Activated CD4-positive, alpha-beta T cell treated with anti-CD3 and anti-CD28 coated beads, Interleukin-2, amount 50 U/mL, for 48 hours (primary cell): ENCODE results near the gene PTPRN.

ENCODE experiments used
- DNase-seq, 2 experiments: peaks; one replicate each; pipeline ENCODE4 v3.0.0-alpha.2; 2020

PTPRN gene

DNA sequence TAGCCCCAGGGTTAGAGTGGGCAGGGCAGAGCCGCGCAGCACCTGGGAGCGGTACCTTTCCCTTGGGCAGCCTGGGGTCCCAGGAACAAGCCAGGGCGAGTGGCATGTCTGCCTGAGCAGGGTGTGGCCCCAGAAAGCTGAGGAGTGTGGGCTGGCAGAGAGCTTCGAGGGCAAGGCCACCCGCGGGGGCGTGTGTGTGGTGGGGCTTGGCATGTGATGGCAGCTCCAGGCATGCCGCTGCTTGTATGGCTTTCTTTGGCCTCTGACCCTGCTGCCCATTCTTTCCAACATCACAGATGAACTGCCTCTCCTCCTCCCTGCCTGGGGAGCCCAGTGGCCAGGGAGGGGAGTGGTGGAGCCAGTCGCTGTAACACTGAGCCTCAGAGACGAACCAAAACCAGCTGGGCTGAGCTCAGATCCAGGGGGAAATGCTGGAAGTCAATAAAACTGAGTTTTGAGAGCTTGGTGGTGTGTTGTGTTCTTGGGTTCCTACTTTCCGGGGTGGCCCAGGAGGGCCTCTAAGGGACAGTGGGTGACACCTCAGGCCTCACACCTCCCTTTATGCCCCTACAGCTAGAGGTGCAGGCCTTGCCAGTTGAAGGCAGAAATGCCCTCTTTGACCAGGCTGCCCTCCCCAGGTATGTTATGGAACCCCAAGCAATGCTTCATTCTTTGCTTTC is 22.6 kb downstream of the PTPRN start:
- DNase-seq: no peak

DNA sequence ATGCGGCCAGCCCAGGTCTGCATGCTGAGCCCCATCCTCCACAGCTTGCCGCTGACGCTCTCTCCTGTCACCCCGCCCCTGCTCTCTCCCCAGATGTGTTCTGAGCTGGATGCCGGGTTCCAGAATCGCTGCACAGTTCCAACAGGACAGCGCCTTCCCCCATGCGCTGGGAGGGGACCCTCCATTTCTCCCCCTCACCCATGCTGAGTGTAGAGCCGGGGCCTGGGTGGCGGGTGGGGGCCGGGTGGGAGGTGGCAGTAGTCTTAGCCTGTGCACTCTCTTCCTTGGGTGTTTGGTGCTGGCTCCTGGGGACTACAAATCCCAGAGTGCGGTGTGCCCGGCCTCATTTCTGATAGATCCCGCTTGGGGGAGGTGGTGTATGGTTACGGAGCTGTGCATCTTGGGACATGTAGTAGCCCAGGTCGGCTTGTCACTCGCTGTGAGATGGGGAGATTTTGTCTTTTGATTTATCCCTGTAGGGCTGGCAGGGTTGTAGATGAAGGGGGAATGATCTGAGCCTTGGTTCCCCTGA is 23.2 kb downstream of the PTPRN start:
- DNase-seq: no peak

DNA sequence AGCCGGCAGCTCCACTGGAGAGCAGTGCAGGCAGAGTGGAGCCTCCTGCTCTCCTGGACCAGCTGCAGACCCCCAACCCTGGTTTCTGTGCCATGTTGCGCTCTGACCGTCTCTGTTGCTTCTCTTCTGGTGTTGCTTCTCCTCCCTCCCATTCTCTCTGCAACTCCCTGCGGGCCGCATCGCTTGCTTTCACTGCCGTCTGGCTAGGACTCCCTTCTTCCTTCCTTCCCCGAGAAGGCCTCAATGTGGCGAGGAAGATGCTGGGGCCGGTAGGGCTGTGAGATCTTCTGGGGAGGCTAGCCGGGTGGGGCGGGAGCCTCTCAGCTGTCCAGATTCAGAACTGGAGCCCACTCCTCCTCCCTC is 23.8 kb downstream of the PTPRN start:
- no peak for DNase-seq

DNA sequence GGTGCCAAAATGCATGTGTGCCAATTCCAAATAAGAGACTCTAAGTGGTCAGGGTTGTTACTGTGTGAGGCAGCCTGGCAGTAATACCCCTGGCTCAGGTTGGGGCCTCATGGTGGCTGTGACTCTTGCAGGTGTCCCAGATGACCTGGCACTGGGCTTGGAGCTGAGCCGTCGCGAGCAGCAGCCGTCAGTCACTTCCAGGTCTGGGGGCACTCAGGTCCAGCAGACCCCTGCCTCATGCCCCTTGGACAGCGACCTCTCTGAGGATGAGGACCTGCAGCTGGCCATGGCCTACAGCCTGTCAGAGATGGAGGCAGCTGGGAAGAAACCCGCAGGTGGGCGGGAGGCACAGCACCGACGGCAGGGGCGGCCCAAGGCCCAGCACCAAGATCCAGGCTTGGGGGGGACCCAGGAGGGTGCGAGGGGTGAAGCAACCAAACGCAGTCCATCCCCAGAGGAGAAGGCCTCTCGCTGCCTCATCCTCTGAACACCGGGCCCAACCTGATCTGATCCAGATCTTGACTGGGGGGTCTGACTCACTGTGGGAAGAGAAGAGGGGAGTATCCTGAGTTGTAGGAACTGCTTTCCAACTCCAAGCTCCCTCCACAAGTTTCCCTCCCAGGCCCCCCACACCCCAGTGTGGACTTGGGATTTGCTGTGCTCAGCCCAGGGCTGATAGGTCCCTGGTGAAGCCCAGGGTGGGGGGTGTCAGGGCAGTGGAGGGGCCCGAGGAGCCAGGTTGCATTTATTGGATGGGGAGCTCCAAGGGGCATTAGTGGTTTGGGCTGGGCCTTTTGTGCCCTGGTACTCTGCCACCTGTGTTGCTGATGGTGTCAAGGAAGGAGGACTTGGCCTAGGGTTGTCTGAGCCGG is 24.5 kb downstream of the PTPRN start:
- no peak for DNase-seq

DNA sequence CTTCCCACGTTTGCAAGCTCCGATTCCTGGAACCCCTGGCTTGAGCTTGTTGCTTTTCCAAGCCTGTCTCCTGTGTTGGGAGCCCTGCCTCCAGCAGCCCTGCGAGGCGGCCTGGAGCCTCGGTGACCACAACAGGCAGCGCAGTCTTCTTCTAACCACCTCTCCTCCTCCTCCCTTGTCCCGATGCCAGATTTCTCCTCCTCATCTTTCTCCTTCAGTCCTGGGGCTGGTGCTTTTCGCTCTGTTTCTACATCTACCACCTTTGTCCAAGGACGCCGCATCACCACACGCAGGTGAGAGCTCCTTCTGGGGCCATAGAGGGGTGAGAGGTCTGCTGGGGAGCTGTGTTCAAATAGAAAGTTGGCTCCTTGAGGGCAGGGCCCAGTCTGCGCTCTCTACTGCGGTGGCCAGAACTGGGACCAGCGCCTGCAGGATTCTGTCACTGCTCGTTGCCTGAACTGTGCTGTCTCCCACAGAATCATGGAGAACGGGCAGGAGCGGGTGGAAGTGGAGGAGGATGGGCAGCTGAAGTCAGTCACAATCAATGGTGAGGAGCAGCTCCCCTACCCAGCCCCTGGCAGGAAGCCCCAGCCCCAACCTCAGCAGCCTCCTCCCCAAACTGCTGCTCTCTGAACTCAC is 26.1 kb downstream of the PTPRN start:
- no peak for DNase-seq

DNA sequence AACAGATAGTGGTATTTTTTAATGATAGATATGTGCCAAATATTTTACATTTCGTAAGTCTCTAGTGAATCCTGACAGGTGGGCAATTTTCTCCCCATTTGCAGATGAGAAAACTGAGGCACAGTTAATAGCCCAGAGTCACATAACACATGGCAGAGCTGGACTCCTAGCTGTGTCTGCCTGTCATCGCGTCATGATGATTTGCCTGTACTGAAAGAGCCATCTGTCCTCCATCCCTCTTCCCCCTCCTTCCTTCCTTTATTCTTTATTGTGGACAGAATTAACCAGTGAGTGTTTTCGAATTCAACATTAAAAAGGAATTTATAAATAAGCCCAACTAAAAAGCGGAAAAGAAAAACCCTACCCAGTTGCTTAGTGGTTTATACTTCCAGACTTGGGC is 26.8 kb downstream of the PTPRN start:
- DNase-seq: no peak

DNA sequence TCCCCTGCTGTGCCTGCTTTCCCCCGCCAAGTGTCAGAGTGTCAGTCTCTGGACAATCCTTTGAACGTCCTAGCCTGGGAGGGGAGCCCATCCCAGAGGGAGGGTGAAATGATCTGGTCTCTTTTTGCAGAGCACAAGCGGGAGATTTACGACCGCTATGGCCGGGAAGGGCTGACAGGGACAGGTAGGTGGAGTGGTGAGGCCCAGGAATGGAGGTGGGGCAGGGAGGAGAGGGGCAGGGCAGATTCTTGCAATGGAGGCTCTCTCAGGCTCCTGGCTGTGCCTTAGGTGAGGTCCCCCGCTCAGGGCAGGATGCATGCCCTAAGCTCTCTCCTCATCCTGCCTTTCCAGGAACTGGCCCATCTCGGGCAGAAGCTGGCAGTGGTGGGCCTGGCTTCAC is 27.6 kb downstream of the PTPRN start:
- no peak for DNase-seq

DNA sequence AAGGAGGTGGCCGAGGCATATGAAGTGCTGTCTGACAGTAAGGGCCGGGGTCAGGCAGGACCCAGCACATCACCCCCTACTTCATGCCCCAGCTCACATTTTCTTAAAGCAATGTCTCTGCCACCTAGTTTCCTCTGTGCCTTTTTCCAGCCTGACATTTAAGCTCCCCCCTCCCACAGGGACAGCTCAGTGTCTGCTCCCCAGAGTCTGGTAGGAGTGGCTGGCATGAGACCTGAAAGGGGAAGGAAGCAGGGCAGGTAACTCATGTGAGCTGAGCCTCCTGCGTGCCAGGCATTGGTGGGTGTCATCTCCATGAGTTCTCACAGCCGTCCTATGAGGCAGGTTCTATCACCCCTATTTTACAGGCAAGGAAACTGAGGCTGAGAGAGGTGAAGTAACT is 28.6 kb downstream of the PTPRN start:
- DNase-seq: no peak

DNA sequence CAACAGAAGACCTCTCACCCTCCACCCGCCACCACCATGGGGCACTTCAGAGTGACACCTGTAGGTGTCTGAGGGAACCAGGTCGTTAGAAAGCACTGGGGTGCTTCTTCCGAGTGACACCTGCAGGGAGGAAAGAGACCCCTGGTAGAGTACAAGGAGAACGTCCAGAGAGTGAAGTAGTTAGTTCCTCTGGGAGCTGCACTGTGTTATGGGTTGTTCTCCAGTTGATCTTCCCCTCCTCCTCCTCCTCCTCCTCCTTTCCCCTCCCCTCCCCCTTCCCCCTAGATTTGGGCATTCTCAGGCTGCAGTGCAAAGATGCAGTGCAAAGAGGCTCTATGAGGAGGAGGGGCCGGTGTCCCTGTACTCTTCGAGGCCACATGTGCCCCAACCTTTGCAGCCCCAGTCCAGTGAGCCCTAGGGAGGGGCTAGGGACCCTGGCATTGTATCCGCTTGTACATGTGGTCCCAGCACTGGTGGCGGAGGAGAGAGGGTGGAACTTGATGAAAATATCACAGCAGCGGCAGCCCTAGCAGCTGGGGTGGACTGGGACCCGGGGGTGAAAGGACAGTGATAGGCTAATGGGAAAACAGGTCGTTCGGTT is 29.2 kb downstream of the PTPRN start:
- DNase-seq: no peak

DNA sequence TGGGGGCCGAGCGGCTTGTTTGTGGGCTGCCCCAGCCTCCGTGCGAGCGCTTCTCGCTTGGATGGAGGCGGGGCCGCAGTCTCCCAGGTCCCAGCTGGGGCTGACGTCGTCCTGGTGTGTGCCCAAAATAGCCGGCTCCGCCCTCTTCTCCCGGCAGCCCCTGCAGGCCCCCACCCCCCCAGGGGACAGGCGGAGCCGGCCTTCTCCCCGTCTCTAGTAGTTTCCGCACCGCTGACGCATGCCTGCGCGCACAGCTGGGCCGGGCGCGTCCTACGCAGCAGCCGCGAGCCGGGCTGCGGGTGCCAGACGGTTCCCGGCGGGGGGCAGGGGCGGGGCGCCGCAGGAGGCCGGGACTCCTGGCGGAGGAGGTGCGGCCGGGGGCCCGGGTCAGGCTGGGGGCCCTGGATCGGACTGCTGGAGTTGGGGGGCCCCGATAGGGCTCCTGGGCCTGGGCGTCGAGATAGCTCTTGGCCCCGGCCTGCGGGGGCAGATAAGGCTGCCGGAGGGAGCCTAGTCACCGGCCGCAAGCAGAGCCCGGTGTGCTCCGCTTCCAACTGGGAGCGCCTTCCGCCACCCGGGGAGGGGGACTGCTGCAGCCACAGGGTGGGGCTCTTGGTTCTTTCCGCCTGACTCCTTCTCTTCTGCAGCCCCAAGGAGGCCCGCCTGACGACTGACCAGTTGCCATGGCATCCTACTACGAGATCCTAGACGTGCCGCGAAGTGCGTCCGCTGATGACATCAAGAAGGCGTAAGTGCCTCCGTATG is 29.9 kb downstream of the PTPRN start, which contains the start of gene DNAJB2:
Gene DNAJB2, plus strand, starts transcription at position 216 of the 765 bp plus-strand sequence. Its CDS starts 468 bp downstream, at position 684.
- DNase-seq: peak; percentile 99 to 100

DNA sequence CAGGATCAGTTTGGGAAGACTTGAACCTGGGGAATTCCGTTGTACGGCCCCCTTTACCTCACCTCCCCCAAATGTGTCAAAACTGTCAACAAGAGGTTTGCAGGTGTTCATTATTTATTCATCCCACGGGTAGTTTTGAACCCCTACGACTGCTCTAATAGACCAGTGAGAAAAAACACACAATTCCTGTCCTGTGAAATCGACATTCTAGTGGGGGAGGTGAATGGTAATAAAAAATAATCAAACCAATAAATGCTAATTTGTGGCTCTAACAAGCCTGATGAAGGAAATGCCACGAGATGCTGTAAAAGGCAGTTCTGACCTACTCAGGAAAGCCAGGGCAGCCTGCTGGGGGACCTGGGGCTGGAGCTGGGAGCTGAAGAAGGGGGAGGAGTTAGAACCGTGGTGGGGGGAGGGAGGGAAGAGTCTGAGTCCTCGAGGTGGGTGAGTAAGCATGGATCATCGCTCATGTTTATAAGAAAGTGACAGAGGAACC is 30.5 kb downstream of the PTPRN start:
- DNase-seq: no peak

DNA sequence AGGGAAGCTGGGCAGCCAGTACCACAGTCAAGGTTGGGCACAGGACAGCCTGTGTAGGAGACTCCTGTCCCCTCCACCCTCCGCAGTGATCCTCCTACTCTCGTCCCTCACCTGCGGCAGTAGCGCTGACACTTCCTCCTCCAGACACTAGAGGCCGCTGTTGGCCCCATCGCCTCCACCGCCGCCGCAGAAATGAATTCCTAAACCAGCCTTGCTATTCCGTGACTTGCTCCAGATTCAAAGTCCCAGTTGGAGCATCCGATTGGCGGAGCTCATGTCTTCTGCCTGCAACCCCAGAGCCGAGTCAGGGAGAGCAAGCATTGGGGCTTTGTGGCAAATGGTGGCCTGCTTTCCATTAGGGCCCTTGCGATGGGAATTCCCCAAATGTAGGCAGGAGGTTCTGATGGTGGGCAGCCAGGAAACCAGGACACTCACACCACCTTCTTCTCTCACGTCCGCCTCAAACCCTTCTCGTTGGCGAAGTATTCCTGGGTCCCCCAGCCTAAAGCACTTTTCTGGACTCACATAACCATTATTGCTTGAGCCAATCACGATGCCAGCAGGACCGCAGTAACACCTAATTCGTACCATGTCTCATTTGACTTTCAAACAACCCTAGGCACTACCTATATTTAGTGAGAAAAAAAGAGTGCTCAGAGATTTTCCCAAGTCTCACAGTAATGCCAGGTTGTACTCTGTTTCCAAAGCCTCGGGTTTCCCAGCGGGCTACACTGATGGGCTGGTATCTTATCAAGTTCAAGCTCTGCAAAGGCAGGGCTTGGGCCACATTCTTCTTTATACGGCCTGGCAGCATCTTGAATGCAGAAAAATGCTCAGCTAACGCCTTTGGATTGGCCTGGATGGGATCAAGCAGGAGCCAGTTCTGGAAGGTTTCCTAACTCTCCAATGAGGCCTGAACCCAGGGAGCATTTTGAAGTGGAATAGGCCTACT is 31.2 kb downstream of the PTPRN start:
- DNase-seq: peak; percentile 80 to 86

DNA sequence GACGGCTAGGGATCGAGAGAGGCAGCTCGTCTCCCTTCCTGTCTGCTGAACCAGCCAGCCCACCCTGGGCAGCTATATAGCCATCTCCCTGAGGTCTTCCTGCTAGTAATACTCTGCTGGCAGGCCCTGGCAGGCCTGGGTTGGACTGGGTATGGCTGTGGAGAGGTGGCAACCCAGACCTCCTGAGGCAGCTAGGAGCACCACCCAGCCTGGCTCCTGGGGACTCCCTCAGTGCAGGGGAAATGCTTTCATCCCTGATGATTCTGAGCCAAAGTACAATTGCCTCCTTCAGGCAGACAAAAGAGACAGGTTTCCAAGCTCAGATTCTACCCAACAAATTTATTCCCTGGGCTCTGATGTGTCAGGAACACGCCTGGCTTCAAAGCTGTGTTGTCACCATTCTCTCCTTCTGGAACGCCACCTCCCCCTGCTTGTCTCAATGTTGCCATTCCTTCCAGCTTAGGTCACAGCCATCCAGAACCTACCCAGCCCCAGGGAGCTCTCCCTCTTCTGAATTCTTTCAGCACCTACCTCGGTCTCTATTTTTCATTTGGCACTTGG is 34.8 kb downstream of the PTPRN start:
- no peak for DNase-seq

DNA sequence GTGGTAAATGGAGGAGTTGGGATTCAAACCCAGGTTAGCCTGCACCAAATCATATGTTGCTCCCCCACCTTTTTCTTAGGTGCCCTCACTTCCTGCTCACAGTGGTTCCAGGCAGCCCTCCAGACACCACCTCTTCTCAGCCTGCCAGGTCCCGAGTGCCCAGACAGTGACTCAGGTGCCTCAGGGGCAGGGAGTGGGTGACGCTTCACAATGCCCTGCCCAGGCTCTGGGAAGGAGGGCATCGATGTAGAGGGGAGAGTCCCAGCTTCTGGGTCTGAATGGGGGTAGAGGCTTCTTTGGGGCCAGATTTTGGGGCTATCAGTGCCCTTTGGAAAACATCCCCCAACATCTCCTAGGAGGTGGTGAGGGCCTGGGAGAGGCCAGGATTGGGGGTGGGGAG is 35.3 kb downstream of the PTPRN start:
- DNase-seq: no peak

DNA sequence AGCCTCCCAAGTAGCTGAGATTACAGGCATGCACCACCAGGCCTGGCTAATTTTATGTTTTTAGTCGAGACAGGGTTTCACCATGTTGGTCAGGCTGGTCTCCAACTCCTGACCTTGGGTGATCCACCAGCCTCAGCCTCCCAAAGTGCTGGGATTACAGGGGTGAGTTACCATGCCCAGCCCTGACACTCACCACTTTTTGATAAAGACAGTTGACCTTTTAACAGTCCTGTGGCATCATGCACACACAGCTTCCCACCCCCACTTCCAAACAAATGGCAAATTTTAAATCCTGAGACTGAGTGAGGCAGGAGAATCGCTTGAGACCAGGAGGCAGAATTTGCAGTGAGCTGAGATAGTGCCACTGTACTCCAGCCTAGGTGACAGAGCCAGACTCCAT is 36.2 kb downstream of the PTPRN start:
- no peak for DNase-seq

DNA sequence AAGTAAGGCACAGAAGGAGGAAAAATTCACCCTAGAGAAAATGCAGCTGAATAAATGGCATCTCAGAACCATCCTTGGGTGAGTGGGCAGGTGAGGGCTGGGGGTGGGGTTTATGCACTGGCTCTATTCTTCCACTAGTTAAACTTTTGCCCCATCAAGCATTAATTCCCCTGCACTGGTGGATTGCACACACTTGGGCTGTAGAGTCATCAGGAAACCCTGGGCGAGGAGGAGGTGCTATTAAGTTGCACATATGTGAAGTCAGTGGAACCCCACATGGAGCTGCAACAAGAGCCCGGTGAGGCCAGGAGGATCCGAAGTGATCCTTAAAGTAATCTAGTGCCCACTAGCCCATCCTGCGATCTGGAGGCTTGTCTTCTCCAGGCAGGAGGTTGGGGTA is 36.8 kb downstream of the PTPRN start:
- no peak for DNase-seq

DNA sequence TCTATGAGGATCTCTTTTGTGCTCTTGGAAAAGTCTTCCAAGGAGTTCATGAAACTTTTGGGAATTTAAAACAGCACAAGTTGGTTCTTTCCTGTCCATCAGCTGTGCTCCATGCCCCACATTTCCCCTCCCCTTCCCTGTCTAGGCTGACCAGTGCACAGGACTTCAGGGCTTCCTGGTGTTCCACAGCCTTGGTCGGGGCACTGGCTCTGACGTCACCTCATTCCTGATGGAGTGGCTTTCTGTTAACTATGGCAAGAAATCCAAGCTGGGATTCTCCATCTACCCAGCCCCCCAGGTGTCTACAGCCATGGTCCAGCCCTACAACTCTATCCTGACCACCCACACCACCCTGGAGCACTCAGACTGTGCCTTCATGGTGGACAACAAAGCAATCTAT is 38.2 kb downstream of the PTPRN start:
- no peak for DNase-seq

DNA sequence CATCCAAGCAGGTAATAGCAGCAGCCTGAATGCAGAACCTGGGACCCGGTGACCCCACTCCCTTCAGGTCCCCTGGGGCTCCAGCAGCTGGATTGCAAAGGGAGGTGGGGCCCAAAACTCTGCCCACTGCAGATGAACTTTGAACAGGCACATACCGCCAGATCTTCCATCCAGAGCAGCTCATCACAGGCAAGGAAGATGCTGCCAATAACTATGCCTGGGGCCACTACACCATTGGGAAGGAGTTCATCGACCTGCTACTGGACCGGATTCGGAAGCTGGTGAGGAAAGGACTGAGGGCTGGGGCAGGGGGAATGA is 39.2 kb downstream of the PTPRN start:
- DNase-seq: no peak

DNA sequence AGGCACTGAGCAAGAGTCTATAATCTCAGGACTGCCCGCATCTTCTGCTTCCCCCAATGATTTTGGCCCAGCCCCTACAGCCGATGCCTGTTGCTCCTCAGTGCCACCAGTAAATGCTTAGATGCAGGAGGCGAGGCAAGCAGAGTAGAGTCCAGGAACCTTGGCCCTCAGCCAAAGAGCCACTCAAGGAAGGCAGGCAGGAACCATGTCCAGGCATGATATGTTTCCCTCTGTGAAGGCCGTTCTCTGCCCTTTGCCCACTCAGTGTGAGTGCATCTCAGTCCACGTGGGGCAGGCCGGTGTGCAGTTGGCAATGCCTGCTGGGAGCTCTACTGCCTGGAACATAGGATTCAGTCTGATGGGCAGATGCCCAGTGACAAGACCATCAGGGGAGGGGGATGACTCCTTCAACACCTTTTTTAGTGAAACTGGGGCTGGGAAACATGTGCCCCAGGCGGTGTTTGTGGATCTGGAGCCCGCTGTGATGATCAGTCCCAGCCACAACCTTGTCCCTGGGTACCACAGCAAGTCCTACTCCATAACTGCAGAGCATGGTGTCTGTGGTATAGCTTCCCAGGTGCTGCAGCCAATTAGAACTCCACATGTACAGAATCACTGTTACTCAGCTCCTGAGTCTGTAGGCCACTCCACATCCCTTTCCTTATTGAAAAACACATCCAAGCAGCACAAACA is 39.7 kb downstream of the PTPRN start:
- no peak for DNase-seq

DNA sequence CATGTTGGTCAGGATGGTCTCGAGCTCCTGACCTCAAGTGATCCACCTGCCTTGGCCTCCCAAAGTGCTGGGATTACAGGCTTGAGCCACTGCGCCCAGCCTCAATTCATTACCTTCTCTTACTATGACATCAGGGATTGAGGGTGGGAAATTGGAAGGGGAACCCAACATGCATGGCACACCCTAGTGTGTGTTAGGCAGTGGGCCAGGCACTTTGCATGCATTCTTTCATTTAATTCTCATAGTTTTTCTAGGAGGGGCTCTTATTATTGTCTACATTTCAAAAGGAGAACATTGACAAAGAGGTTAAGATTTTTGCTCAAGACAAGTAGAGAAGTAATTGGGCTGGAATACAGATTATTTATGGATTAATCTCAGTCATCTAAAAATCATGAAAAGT is 40.9 kb downstream of the PTPRN start:
- DNase-seq: no peak
